ENCODE data around the gene CBX7.

Gene CBX7

GRCh38 chr22:39122772-39123470 lies 29.6 kb downstream of the CBX7 start:
- no peak for DNase-seq

- no peak for DNase-seq
Measured at GRCh38 chr22:39120983-39121382, 31.5 kb downstream of the CBX7 start.

GRCh38 chr22:39117585-39118191 lies 34.8 kb downstream of the CBX7 start:
- no peak for DNase-seq

GRCh38 chr22:39115977-39116621 lies 36.4 kb downstream of the CBX7 start:
- DNase-seq = no peak

GRCh38 chr22:39115570-39115969 lies 36.9 kb downstream of the CBX7 start:
- DNase-seq = no peak

- DNase-seq = no peak
Measured at GRCh38 chr22:39114112-39114511, 38.4 kb downstream of the CBX7 start.

- no peak for DNase-seq
Measured at GRCh38 chr22:39110631-39111561, 41.6 kb downstream of the CBX7 start.

GRCh38 chr22:39109361-39109760 lies 43.1 kb downstream of the CBX7 start:
- no peak for DNase-seq

GRCh38 chr22:39108487-39108886 lies 44.0 kb downstream of the CBX7 start:
- no peak for DNase-seq

GRCh38 chr22:39106326-39106725 lies 46.2 kb downstream of the CBX7 start:
- no peak for DNase-seq

GRCh38 chr22:39103431-39103830 lies 49.0 kb downstream of the CBX7 start:
- no peak for DNase-seq

GRCh38 chr22:39101226-39101625 lies 51.3 kb downstream of the CBX7 start:
- no peak for DNase-seq

- DNase-seq = no peak
Measured at GRCh38 chr22:39098576-39098975, 53.9 kb downstream of the CBX7 start.

GRCh38 chr22:39098026-39098425 lies 54.5 kb downstream of the CBX7 start:
- DNase-seq = no peak

- DNase-seq = no peak
Measured at GRCh38 chr22:39097098-39098020, 55.1 kb downstream of the CBX7 start, which contains the start of gene APOBEC3H. Gene APOBEC3H (plus strand): TSS chr22:39097244. CDS start chr22:39100279, 3,035 bp downstream.

- no peak for DNase-seq
Measured at GRCh38 chr22:39095971-39096370, 56.5 kb downstream of the CBX7 start.

GRCh38 chr22:39094717-39095389 lies 57.6 kb downstream of the CBX7 start:
- no peak for DNase-seq

GRCh38 chr22:39092111-39092862 lies 60.2 kb downstream of the CBX7 start:
- DNase-seq = no peak

- DNase-seq = no peak
Measured at GRCh38 chr22:39091126-39092081, 61.1 kb downstream of the CBX7 start.
